Duodenal mucosa (tissue), 2 donors: Measurements from ENCODE around the gene LIMD2.

Source experiments
- H3K27ac ChIP-seq: one replicate; pipeline ENCODE4 v1.7.0; 2013; ENCODE audit warnings: low read depth, low read length
- H3K27me3 ChIP-seq, 2 donors: one replicate each; pipeline ENCODE4 v1.7.0; 2013; ENCODE audit warnings: low read length in 2 of 2, control low read depth in 1 of 2; ENCODE audit not compliant: insufficient read depth in 2 of 2, control insufficient read depth in 1 of 2
- H3K36me3 ChIP-seq, 2 donors: one replicate each; pipeline ENCODE4 v1.7.0; 2013; ENCODE audit warnings: low read length in 2 of 2, control low read depth in 1 of 2; ENCODE audit not compliant: insufficient read depth in 2 of 2, control insufficient read depth in 1 of 2
- H3K4me1 ChIP-seq, 2 donors: one replicate each; pipeline ENCODE4 v1.7.0; 2013; ENCODE audit warnings: low read length in 2 of 2, control low read depth in 1 of 2; ENCODE audit not compliant: insufficient read depth in 2 of 2, control insufficient read depth in 1 of 2
- H3K4me3 ChIP-seq, 2 donors: one replicate each; pipeline ENCODE4 v1.7.0; 2013; ENCODE audit warnings: low read length in 2 of 2, low read depth in 1 of 2
- H3K9ac ChIP-seq, 2 donors: one replicate each; pipeline ENCODE4 v1.7.0; 2013; ENCODE audit warnings: low read length in 2 of 2, low read depth in 1 of 2
- H3K9me3 ChIP-seq, 2 donors: one replicate each; pipeline ENCODE4 v1.7.0; 2013; ENCODE audit warnings: low read length in 2 of 2, control low read depth in 1 of 2; ENCODE audit not compliant: control insufficient read depth in 1 of 2

LIMD2 gene

GRCh38 chr17:63701868-63702720 is 2.2 kb upstream of the LIMD2 start:
- Histone ChIP-seq H3K36me3 (peaks cover 14 to 26% of the 10 kb centered on the region in 2 donors), H3K27ac (peak overlapping the region; percentile 62), H3K4me1 (peaks cover 5 to 38% of the 10 kb centered on the region in 2 donors), H3K9me3 (no peaks in the 10 kb centered on the region), H3K9ac (peak overlapping the region in 1 of 2 donors; percentile 5), H3K27me3 (no peaks in the 10 kb centered on the region), H3K4me3 (peak overlapping the region; percentile 52 to 58)

GRCh38 chr17:63701456-63701820 is 1.5 kb upstream of the LIMD2 start:
- Histone ChIP-seq H3K9ac (peak overlapping the region; percentile 5 to 54), H3K27me3 (no peaks in the 10 kb centered on the region), H3K4me1 (peaks cover 11 to 44% of the 10 kb centered on the region in 2 donors), H3K9me3 (no peaks in the 10 kb centered on the region), H3K4me3 (peak overlapping the region; percentile 43 to 62), H3K36me3 (peaks cover 14 to 26% of the 10 kb centered on the region in 2 donors), H3K27ac (peak overlapping the region; percentile 58)

- Histone ChIP-seq H3K27ac (peak overlapping the region; percentile 58), H3K4me1 (peaks cover 11 to 44% of the 10 kb centered on the region in 2 donors), H3K9me3 (no peaks in the 10 kb centered on the region), H3K4me3 (peak overlapping the region; percentile 43 to 62), H3K27me3 (no peaks in the 10 kb centered on the region), H3K36me3 (peaks cover 14 to 22% of the 10 kb centered on the region in 2 donors), H3K9ac (peak overlapping the region; percentile 5 to 54)
Measured at GRCh38 chr17:63700528-63701455, 867 bp upstream of the LIMD2 start.

DNA sequence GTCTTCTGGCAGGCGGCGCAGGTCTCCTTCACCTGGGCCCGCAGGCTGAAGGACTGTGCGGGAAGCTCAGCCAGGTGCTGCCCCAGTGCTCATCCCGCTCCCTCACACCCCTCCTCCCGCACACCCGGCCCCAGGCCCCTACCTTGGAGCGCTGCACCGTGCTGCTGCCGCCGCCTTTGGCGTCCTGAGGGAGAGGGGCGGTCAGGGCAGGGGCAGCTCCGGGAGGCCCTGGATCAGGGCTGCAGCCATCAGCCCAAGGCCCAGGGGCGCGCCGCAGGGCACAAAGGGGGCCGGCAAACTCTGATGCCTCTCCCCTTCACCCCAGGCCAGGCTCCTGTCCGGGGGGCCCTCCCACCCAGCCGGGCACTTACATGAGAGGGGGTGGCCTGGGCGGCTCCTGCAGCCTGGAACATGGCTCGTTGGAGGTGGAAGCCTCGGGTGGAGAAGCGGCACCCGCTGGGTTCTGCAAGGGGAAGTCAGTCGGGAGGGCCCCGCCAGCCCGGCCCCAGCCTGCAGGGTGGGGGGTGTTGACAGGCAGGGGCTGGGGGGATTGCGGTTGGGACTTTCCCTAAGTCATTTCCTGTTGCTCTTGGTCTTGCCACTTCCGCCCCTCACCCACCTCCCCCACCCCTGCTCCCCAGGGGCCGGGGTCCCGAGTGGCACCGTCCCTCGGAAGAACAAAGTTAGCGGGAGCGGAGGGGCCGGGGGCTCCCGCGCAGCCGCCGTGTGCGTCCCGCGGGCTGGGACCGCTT is 863 bp downstream of the LIMD2 start:
- peak overlapping the region; percentile 42 for H3K27ac ChIP-seq

DNA sequence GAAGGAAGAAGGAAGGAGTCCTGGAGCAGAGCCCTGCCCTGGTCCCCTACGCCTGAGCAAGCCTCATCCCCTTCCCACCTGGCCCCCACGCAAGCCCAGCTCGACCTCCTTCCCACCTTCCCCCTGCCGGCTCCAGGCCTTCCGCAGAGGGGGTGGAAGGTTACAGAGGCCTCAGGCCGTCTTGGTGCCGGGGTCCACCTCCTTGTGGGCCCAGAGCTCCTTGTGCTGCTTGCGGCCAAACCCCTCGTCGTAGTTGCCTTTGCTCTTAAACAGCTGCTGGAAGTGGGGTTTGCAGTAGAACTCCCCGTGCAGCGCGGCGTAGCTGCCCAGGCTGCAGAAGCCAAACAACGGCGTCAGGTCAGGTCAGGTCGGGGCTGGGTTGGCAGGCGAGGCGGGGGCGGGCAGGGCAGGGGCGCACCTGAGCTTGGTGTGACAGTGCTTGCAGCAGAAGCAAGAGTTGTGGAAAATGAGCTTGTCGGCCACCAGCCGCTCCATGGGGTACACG is 1.5 kb downstream of the LIMD2 start:
- Histone ChIP-seq H3K36me3 (peaks cover 11 to 15% of the 10 kb centered on the region in 2 donors), H3K27me3 (no peaks in the 10 kb centered on the region), H3K4me1 (peaks cover 11 to 44% of the 10 kb centered on the region in 2 donors), H3K9me3 (no peaks in the 10 kb centered on the region), H3K4me3 (peak overlapping the region; percentile 55 to 59), H3K9ac (peak overlapping the region; percentile 43 to 73), H3K27ac (no peak overlapping the region)

More for the DNA sequence above, 863 bp downstream of the LIMD2 start:
- Histone ChIP-seq H3K4me1 (peaks cover 11 to 44% of the 10 kb centered on the region in 2 donors), H3K27me3 (no peaks in the 10 kb centered on the region), H3K36me3 (peaks cover 9 to 14% of the 10 kb centered on the region in 2 donors), H3K9me3 (no peaks in the 10 kb centered on the region), H3K9ac (peak overlapping the region; percentile 43 to 73), H3K4me3 (peak overlapping the region; percentile 55 to 59)

GRCh38 chr17:63697341-63698286 is 2.3 kb downstream of the LIMD2 start:
- Histone ChIP-seq H3K27ac (no peak overlapping the region), H3K4me1 (peaks cover 11 to 38% of the 10 kb centered on the region in 2 donors), H3K9ac (peak overlapping the region; percentile 43 to 73), H3K4me3 (peak overlapping the region; percentile 55 to 59), H3K36me3 (peaks cover 13 to 18% of the 10 kb centered on the region in 2 donors), H3K9me3 (no peaks in the 10 kb centered on the region), H3K27me3 (no peaks in the 10 kb centered on the region)

- Histone ChIP-seq H3K36me3 (peaks cover 24 to 30% of the 10 kb centered on the region in 2 donors), H3K27me3 (no peaks in the 10 kb centered on the region), H3K9me3 (no peaks in the 10 kb centered on the region), H3K27ac (no peak overlapping the region), H3K4me3 (no peak overlapping the region), H3K9ac (no peak overlapping the region), H3K4me1 (peaks cover 11 to 34% of the 10 kb centered on the region in 2 donors)
Measured at GRCh38 chr17:63696381-63696961, 3.5 kb downstream of the LIMD2 start.

DNA sequence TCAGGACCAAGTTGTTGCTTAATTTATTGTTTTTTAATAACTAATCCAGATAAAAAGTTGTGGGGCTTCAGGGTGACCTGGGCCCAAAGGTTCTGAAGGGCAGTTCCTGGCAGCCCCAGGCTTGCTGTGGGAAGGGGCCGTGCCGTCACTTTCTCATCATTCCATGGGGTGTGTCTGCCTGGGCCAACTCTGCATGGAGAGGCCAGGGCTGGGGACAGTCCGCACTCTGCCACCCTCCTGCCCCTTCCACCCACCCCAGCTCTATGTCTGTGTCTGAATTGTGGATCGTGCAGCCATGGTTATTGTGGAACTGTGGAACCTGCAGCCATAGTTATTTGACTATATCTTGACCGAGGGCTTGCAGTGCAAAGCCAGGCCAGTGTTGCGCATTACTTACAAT is 4.0 kb downstream of the LIMD2 start:
- Histone ChIP-seq H3K4me1 (peaks cover 11 to 29% of the 10 kb centered on the region in 2 donors), H3K27ac (no peak overlapping the region), H3K27me3 (no peaks in the 10 kb centered on the region), H3K9ac (no peak overlapping the region), H3K36me3 (peaks cover 30 to 36% of the 10 kb centered on the region in 2 donors), H3K9me3 (no peaks in the 10 kb centered on the region), H3K4me3 (no peak overlapping the region)
